Endothelial cell of umbilical vein (primary cell): ENCODE measurements around the gene ADGRG3. TPM values are rescaled to one million over a fixed set of nuclear protein-coding genes. Genes with fewer than 3 reads are reported as not detected.

Source experiments
- BruUV-seq: library from RNA; stranded (reverse); fragments of 400-500 nt; replicated peaks from 2 replicates; lab custom pipeline; 2021; lab: Mats Ljungman, UMichigan
- CTCF ChIA-PET: fragments of 300-600, 350-600 bp; sonication (Branson Sonifier 250); formaldehyde crosslinking; loops from one replicate; lab custom pipeline; 2021; ENCODE audit warnings: antibody characterized with exemption, inconsistent platforms; lab: Charles Lee
- POLR2A ChIA-PET: fragments of 300-600, 350-600 bp; sonication (Branson Sonifier 250); formaldehyde crosslinking; loops from one replicate; lab custom pipeline; 2021; ENCODE audit warnings: antibody characterized with exemption, inconsistent platforms; lab: Charles Lee
- DNase-seq: peaks from one replicate; pipeline ENCODE4 v3.0.0-alpha.2; 2011; ENCODE audit warnings: low read depth, low spot score
- FAIRE-seq: peaks from 2 replicates; lab custom pipeline; 2011; peaks lifted over from hg19 to GRCh38; lab: Jason Lieb, UNC
- H2AFZ ChIP-seq: 2 replicates; pipeline ENCODE4 v1.6.0; 2012; ENCODE audit warnings: low read depth, low read length, control low read depth, inconsistent platforms
- H3K27ac ChIP-seq: 2 replicates; pipeline ENCODE4 v1.5.1; 2011; ENCODE audit warnings: low read depth, mild to moderate bottlenecking, control low read depth, low read length, moderate library complexity; ENCODE audit not compliant: insufficient read depth
- H3K27me3 ChIP-seq, 2 experiments: 2 replicates each; pipeline versions ENCODE4 v1.6.0 to v1.6.1; 2011; ENCODE audit warnings: low read length in 2 of 2, mixed read lengths in 1 of 2; ENCODE audit not compliant: control insufficient read depth in 2 of 2, insufficient read depth in 2 of 2
- H3K36me3 ChIP-seq, 2 experiments: 2 replicates in 1 of 2; 3 replicates in 1 of 2; pipeline ENCODE4 v1.5.1; 2011; ENCODE audit warnings: low read length in 2 of 2, mild to moderate bottlenecking in 1 of 2, moderate library complexity in 1 of 2; ENCODE audit not compliant: control insufficient read depth in 2 of 2, insufficient read depth in 2 of 2; ENCODE audit errors: extremely low read depth in 1 of 2
- H3K4me1 ChIP-seq: 3 replicates; pipeline ENCODE4 v1.5.1; 2011; ENCODE audit warnings: mild to moderate bottlenecking, low read length; ENCODE audit not compliant: control insufficient read depth, insufficient read depth; ENCODE audit errors: extremely low read depth
- H3K4me2 ChIP-seq: 2 replicates; pipeline ENCODE4 v1.6.1; 2011; ENCODE audit warnings: low read length, control low read depth, mixed read lengths; ENCODE audit not compliant: insufficient read depth
- H3K4me3 ChIP-seq, 3 experiments: fragments of 200-600 bp in 1 of 3; sonication (generic), shearing (Covaris generic) in 1 of 3; replicated peaks in 1 of 3; 2 replicates each; pipeline ENCODE4 v1.5.1; 2011 to 2016; ENCODE audit warnings: control low read depth in 3 of 3, low read length in 3 of 3, mild to moderate bottlenecking in 2 of 3, inconsistent platforms in 1 of 3, low read depth in 1 of 3, moderate library complexity in 1 of 3; ENCODE audit not compliant: insufficient read depth in 1 of 3
- H3K79me2 ChIP-seq: 2 replicates; pipeline ENCODE4 v1.6.0; 2012; ENCODE audit warnings: low read length, inconsistent platforms; ENCODE audit not compliant: control insufficient read depth, insufficient read depth
- H3K9ac ChIP-seq: replicated peaks from 2 replicates; pipeline ENCODE3; 2011; ENCODE audit warnings: low read length, control low read depth; ENCODE audit not compliant: insufficient read depth; ENCODE audit errors: extremely low read depth
- H3K9me1 ChIP-seq: replicated peaks from 3 replicates; pipeline ENCODE4 v1.6.0; 2011; ENCODE audit warnings: mild to moderate bottlenecking, low read length; ENCODE audit not compliant: control insufficient read depth, insufficient read depth; ENCODE audit errors: extremely low read depth
- H3K9me3 ChIP-seq: replicated peaks from 2 replicates; pipeline ENCODE4 v1.5.1; 2012; ENCODE audit warnings: low read length, inconsistent platforms; ENCODE audit not compliant: control insufficient read depth, insufficient read depth
- H4K20me1 ChIP-seq: replicated peaks from 2 replicates; pipeline ENCODE3; 2011; ENCODE audit warnings: mild to moderate bottlenecking, low read length; ENCODE audit not compliant: control insufficient read depth, insufficient read depth; ENCODE audit errors: extremely low read depth
- CTCF ChIP-seq, 2 donors: IDR thresholded peaks; 1 replicate in 1 of 2; 2 replicates in 1 of 2; pipeline ENCODE4 v1.5.1; 2011; ENCODE audit warnings: low read length in 2 of 2, mild to moderate bottlenecking in 2 of 2, moderate library complexity in 2 of 2, control low read depth in 1 of 2, inconsistent platforms in 1 of 2, low read depth in 1 of 2; ENCODE audit not compliant: insufficient read depth in 1 of 2; ENCODE audit errors: extremely low read depth in 1 of 2
- EZH2 ChIP-seq: IDR thresholded peaks from 2 replicates; pipeline ENCODE4 v1.6.1; 2012; ENCODE audit warnings: borderline replicate concordance, low read depth, mild to moderate bottlenecking, moderate library complexity, low read length, inconsistent platforms; ENCODE audit not compliant: severe bottlenecking
- FOS ChIP-seq: IDR thresholded peaks from 2 replicates; pipeline ENCODE4 v1.6.1; 2011; ENCODE audit warnings: mild to moderate bottlenecking, low read length, moderate library complexity, borderline replicate concordance; ENCODE audit not compliant: insufficient read depth
- GATA2 ChIP-seq: IDR thresholded peaks from 2 replicates; pipeline ENCODE4 v1.7.0; 2011; ENCODE audit warnings: low read depth, mild to moderate bottlenecking, moderate library complexity, mixed read lengths, low read length; ENCODE audit not compliant: insufficient read length, insufficient read depth
- JUN ChIP-seq: IDR thresholded peaks from 2 replicates; pipeline ENCODE4 v1.6.1; 2011; ENCODE audit warnings: borderline replicate concordance, low read depth; ENCODE audit not compliant: insufficient read length, insufficient read depth
- MAX ChIP-seq: IDR thresholded peaks from 2 replicates; pipeline ENCODE4 v1.6.1; 2011; ENCODE audit not compliant: insufficient read depth, insufficient read length
- MYC ChIP-seq: IDR thresholded peaks from one replicate; pipeline ENCODE4 v1.6.1; 2011; ENCODE audit warnings: mild to moderate bottlenecking, low read depth, low read length
- POLR2A ChIP-seq: IDR thresholded peaks from 2 replicates; pipeline ENCODE4 v1.6.1; 2012; ENCODE audit warnings: low read depth, mild to moderate bottlenecking, control low read depth, low read length
- POLR2AphosphoS5 ChIP-seq: IDR thresholded peaks from 2 replicates; pipeline ENCODE4 v1.6.1; 2012; ENCODE audit warnings: low read depth, mild to moderate bottlenecking, control low read depth, low read length, moderate library complexity; ENCODE audit not compliant: insufficient read depth
- dilution Hi-C: fragments of 300-500 bp; cut with MboI; formaldehyde crosslinking; loops from one replicate; pipeline ENCODE4 v1.15.0; 2019; ENCODE audit warnings: low sequenced_read_pairs; ENCODE audit not compliant: extremely low pct_ligation_motif_present
- intact Hi-C: fragments of 100-400 bp; cut with micrococcal nuclease; formaldehyde crosslinking; loops from one replicate; pipeline ENCODE4 v1.10.0; 2022
- polyA plus RNA-seq, 4 experiments: library from polyadenylated mRNA; depleted of rRNA in 3 of 4; stranded (reverse) in 3 of 4; unstranded in 1 of 4; fragments of >200 nt; gene quantifications; 2 replicates each; pipeline versions ENCODE4 v1.2.1 to v1.2.3, GENCODE V29; 2011 to 2012; ENCODE audit warnings: missing spikeins in 1 of 4
- total RNA-seq: library from RNA; stranded (reverse); gene quantifications from 2 replicates; pipeline ENCODE4 v1.2.3, GENCODE V29; 2021

ADGRG3 gene
- total and polyA plus RNA-seq, 2 donors (not counting 3 experiments of a cell fraction or from before 2014, with no cell fraction given): not detected

- Histone ChIP-seq H4K20me1 (no peaks in the 10 kb centered on the region), H3K27me3 (no peaks in the 10 kb centered on the region), H3K36me3 (no peaks in the 10 kb centered on the region), H2AFZ (no peak overlapping the region), H3K4me3 (no peak overlapping the region), H3K9ac (no peak overlapping the region), H3K9me3 (no peaks in the 10 kb centered on the region), H3K79me2 (no peaks in the 10 kb centered on the region), H3K4me1 (no peaks in the 10 kb centered on the region), H3K27ac (no peak overlapping the region), H3K4me2 (no peak overlapping the region), H3K9me1 (no peaks in the 10 kb centered on the region)
- intact Hi-C loops: no loop called here
- BruUV-seq: no TSS peak
- dilution Hi-C loops: no loop called here
- FAIRE-seq: no peak
- no peak for DNase-seq
- TF ChIP-seq JUN (no peak), MYC (no peak), POLR2AphosphoS5 (no peak), EZH2 (no peak), GATA2 (no peak), POLR2A (no peak), MAX (no peak), FOS (no peak), CTCF (IDR thresholded peaks at IDR 0.05; ENCODE audit: extremely low read depth in 1 of 2, insufficient read depth in 1 of 2, low read depth in 1 of 2, low read length in 2 of 2) (no peak)
- ChIA-PET POLR2A (no interaction called here), CTCF (no interaction called here)
Observed at GRCh38 chr16:57699481-57699880, 31.4 kb downstream of the ADGRG3 start.
